Endodermal cell (in vitro differentiated cells): ENCODE data around the gene KHDRBS1. TPM values are rescaled to one million over a fixed set of nuclear protein-coding genes. Genes with fewer than 3 reads are reported as not detected.

Experiments used
- DNase-seq: peaks from one replicate; pipeline ENCODE4 v3.0.0-alpha.2; 2017
- H3K27ac ChIP-seq: 2 replicates; pipeline ENCODE4 v1.5.1; 2013; ENCODE audit warnings: mild to moderate bottlenecking, low read depth, low read length, moderate library complexity
- H3K27me3 ChIP-seq: 2 replicates; pipeline ENCODE4 v1.6.1; 2013; ENCODE audit warnings: mild to moderate bottlenecking, low read length, moderate library complexity; ENCODE audit not compliant: insufficient read depth, control insufficient read depth, poor library complexity, severe bottlenecking
- H3K36me3 ChIP-seq: 2 replicates; pipeline ENCODE4 v1.7.0; 2013; ENCODE audit warnings: mild to moderate bottlenecking, low read length, moderate library complexity; ENCODE audit not compliant: control insufficient read depth, insufficient read depth
- H3K4me1 ChIP-seq: one replicate; pipeline ENCODE4 v1.7.0; 2013; ENCODE audit warnings: low read length; ENCODE audit not compliant: control insufficient read depth, insufficient read depth
- H3K4me3 ChIP-seq: 2 replicates; pipeline ENCODE4 v1.5.1; 2013; ENCODE audit warnings: mild to moderate bottlenecking, low read length, moderate library complexity
- H3K9ac ChIP-seq: 2 replicates; pipeline ENCODE4 v1.6.1; 2013; ENCODE audit warnings: mild to moderate bottlenecking, low read length, moderate library complexity; ENCODE audit not compliant: poor library complexity, severe bottlenecking; ENCODE audit errors: extremely low read depth
- H3K9me3 ChIP-seq: 2 replicates; pipeline ENCODE4 v1.6.1; 2013; ENCODE audit warnings: mild to moderate bottlenecking, low read length, moderate library complexity; ENCODE audit not compliant: control insufficient read depth
- H3K27ac Mint-ChIP-seq: 2 replicates; pipeline ENCODE4 v1.8.0; 2020; ENCODE audit warnings: mixed read lengths
- H3K27me3 Mint-ChIP-seq: 2 replicates; pipeline ENCODE4 v1.8.0; 2021; ENCODE audit warnings: mild to moderate bottlenecking, mixed read lengths; ENCODE audit not compliant: insufficient read depth
- H3K36me3 Mint-ChIP-seq: 2 replicates; pipeline ENCODE4 v1.8.0; 2020; ENCODE audit warnings: low read depth, mixed read lengths
- H3K4me1 Mint-ChIP-seq: 2 replicates; pipeline ENCODE4 v1.8.0; 2020; ENCODE audit warnings: mixed read lengths
- H3K4me3 Mint-ChIP-seq: 2 replicates; pipeline ENCODE4 v1.8.0; 2020; ENCODE audit warnings: mild to moderate bottlenecking, moderate library complexity, mixed read lengths
- H3K9me3 Mint-ChIP-seq: 2 replicates; pipeline ENCODE4 v1.8.0; 2020; ENCODE audit warnings: mild to moderate bottlenecking, mixed read lengths
- WGBS, 2 experiments: methylation state at CpG; one replicate each; pipeline versions ENCODE4 v1.1.5 to v1.1.7; 2013; ENCODE audit warnings: missing lambda C conversion rate in 2 of 2, mixed read lengths in 1 of 2; ENCODE audit not compliant: insufficient coverage in 1 of 2, insufficient read length in 1 of 2; 5-methylcytosine and 5-hydroxymethylcytosine counted together
- total RNA-seq, 2 donors: library from RNA; stranded (reverse); fragmentation: NEBNext Ultra II Directional in 1 of 2; extraction: Animal tissue kit (Norgen Biotek cat#: 25700) in 1 of 2; gene quantifications; 2 replicates in 1 of 2; 3 replicates in 1 of 2; pipeline ENCODE4 v1.2.1, GENCODE V29; 2021
- TF ChIP-seq, protein P1 (sequence below): fragments of 200-600 bp; sonication (generic); conservative IDR thresholded peaks from 2 replicates; pipeline ENCODE4 v1.5.0; 2021; ENCODE audit warnings: antibody characterized with exemption, mild to moderate bottlenecking

KHDRBS1 gene
- total RNA-seq, 2 donors from 2014 or later: 201 to 235 TPM

DNA sequence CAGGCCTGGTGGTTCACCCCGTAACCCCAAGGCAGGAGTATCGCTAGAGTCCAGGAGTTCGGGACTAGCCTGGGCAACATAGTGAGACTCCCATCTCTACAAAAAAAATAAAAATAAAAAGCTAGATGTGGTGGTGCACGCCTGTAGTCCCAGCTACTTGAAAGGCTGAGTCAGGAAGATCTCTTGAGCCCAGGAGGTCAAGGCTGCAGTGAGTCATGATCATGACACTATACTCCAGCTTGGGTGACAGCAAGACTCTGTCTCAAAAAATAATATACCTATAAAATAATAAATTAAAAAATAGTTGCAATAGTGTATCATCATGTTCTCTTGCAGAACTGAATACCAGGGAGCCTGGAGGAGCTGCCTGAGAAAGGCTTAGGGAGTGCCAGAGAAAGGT lies 39.2 kb downstream of the KHDRBS1 start:
- H3K36me3 ChIP-seq: peaks cover 72% of the 10 kb centered on the region
- no peaks in the 10 kb centered on the region for H3K9me3 ChIP-seq
- H3K27me3 ChIP-seq: no peaks in the 10 kb centered on the region
- peaks cover 76% of the 10 kb centered on the region for H3K36me3 Mint-ChIP-seq
- no peak overlapping the region for H3K4me3 Mint-ChIP-seq
- peak; percentile 15 for DNase-seq
- no peaks in the 10 kb centered on the region for H3K4me1 ChIP-seq
- no peak overlapping the region for H3K27ac ChIP-seq
- no peaks in the 10 kb centered on the region for H3K9me3 Mint-ChIP-seq
- no peak overlapping the region for H3K4me3 ChIP-seq
- H3K27me3 Mint-ChIP-seq: no peaks in the 10 kb centered on the region
- no peak overlapping the region for H3K27ac Mint-ChIP-seq
- no peaks in the 10 kb centered on the region for H3K4me1 Mint-ChIP-seq
- H3K9ac ChIP-seq: no peak overlapping the region
- TF ChIP-seq, protein P1, sequence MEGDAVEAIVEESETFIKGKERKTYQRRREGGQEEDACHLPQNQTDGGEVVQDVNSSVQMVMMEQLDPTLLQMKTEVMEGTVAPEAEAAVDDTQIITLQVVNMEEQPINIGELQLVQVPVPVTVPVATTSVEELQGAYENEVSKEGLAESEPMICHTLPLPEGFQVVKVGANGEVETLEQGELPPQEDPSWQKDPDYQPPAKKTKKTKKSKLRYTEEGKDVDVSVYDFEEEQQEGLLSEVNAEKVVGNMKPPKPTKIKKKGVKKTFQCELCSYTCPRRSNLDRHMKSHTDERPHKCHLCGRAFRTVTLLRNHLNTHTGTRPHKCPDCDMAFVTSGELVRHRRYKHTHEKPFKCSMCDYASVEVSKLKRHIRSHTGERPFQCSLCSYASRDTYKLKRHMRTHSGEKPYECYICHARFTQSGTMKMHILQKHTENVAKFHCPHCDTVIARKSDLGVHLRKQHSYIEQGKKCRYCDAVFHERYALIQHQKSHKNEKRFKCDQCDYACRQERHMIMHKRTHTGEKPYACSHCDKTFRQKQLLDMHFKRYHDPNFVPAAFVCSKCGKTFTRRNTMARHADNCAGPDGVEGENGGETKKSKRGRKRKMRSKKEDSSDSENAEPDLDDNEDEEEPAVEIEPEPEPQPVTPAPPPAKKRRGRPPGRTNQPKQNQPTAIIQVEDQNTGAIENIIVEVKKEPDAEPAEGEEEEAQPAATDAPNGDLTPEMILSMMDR: no peak
- WGBS, 2 experiments: 95 to 100% methylated on average over 1 to 4 of the region's 4 CpGs

DNA sequence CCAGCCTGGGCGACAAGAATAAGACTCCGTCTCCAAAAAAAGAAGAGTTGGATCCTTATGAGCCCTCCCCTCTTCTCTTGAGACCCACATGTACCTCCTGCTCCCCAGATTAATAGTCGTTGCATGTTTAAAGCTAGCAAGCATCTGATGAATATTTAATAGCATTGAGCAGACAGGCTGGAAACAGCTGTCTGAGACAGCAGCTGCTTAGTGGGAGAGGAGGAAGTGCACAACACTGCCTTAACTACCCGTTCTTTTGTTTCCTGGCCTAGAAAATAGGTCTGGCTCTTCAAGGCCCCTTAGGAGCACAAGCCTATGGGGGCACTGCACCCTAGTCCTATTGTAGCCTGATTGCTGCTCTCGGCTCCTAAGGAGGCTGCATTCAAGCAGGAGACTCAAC lies 41.7 kb downstream of the KHDRBS1 start:
- Mint-ChIP-seq H3K27ac (no peak overlapping the region), H3K27me3 (no peaks in the 10 kb centered on the region), H3K4me1 (peaks cover 3% of the 10 kb centered on the region), H3K36me3 (peaks cover 79% of the 10 kb centered on the region), H3K9me3 (no peaks in the 10 kb centered on the region), H3K4me3 (no peak overlapping the region)
- no peaks in the 10 kb centered on the region for H3K9me3 ChIP-seq
- no peaks in the 10 kb centered on the region for H3K4me1 ChIP-seq
- peak overlapping the region; percentile 91 for H3K27ac ChIP-seq
- TF ChIP-seq, protein P1: no peak
- no peak overlapping the region for H3K4me3 ChIP-seq
- no peaks in the 10 kb centered on the region for H3K27me3 ChIP-seq
- H3K36me3 ChIP-seq: peaks cover 91% of the 10 kb centered on the region
- 90 to 97% methylated on average over 5 of the region's 5 CpGs for WGBS, 2 experiments
- peak; percentile 36 for DNase-seq
- no peak overlapping the region for H3K9ac ChIP-seq

DNA sequence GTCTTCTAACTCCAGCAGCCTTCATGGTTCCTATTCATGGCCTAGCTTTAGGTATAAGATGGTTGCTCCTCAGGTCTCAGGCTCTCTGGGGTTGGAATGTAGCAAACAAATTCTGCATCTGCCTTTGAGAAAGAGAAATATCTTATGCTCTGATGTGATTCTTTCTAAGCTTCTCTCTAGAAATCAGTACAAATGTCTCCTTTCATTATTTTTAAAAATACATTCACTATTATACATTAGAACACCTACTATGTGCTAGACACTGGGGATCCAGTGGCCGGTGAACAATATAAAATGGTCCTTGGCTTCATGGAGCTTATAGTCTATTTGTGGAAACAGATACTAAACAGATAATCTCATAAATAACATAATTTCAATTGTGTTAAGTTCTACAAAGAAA lies 42.9 kb downstream of the KHDRBS1 start:
- Histone ChIP-seq H3K9me3 (no peaks in the 10 kb centered on the region), H3K4me1 (no peaks in the 10 kb centered on the region), H3K9ac (no peak overlapping the region), H3K27ac (no peak overlapping the region), H3K4me3 (no peak overlapping the region), H3K27me3 (no peaks in the 10 kb centered on the region), H3K36me3 (peaks cover 92% of the 10 kb centered on the region)
- 100% methylated on average over 1 of the region's 1 CpG; no CpG with 5 or more reads in 1 of the 2 experiments for WGBS, 2 experiments
- no peaks in the 10 kb centered on the region for H3K9me3 Mint-ChIP-seq
- peaks cover 3% of the 10 kb centered on the region for H3K4me1 Mint-ChIP-seq
- no peak overlapping the region for H3K27ac Mint-ChIP-seq
- H3K4me3 Mint-ChIP-seq: no peak overlapping the region
- peak; percentile 7 for DNase-seq
- no peaks in the 10 kb centered on the region for H3K27me3 Mint-ChIP-seq
- H3K36me3 Mint-ChIP-seq: peaks cover 84% of the 10 kb centered on the region
- TF ChIP-seq, protein P1: no peak
